ENCODE results near the gene APPBP2. TPM values are rescaled to one million over a fixed set of nuclear protein-coding genes. Genes with fewer than 3 reads are reported as not detected.

The APPBP2 gene
- total and polyA plus RNA-seq, 12 donors: 5.5 to 63.4 (median 36.1) TPM

- intact Hi-C loops (cut with DNase I): no loop called here
- no peak overlapping the region for H3K4me3 ChIP-seq
- no peak overlapping the region for H3K27ac ChIP-seq
- no peaks in the 10 kb centered on the region for H3K4me1 ChIP-seq (replicated peaks in 1 of 2)
- TF ChIP-seq POLR2A (IDR thresholded peaks at IDR 0.05) (no peak), CTCF (IDR thresholded peaks at IDR 0.05) (no peak)
- 83 to 98% (median 92%) methylated on average over 4 of the region's 4 CpGs for WGBS, 4 donors
- H3K9me3 ChIP-seq (replicated peaks in 1 of 3): no peaks in the 10 kb centered on the region
- no peaks in the 10 kb centered on the region for H3K36me3 ChIP-seq (replicated peaks in 1 of 2)
- no peak for DNase-seq
- H3K27me3 ChIP-seq: no peaks in the 10 kb centered on the region
Measured at GRCh38 chr17:60542071-60542470, 16.0 kb upstream of the APPBP2 start.

- H3K9me3 ChIP-seq (replicated peaks in 1 of 3): no peaks in the 10 kb centered on the region
Measured at GRCh38 chr17:60540460-60540859, 14.4 kb upstream of the APPBP2 start.

GRCh38 chr17:60539807-60540206, 13.8 kb upstream of the APPBP2 start:
- H3K27me3 ChIP-seq: no peaks in the 10 kb centered on the region
- TF ChIP-seq CTCF (IDR thresholded peaks at IDR 0.05): no peak
- TF ChIP-seq POLR2A (IDR thresholded peaks at IDR 0.05): no peak
- H3K27ac ChIP-seq: no peak overlapping the region
- WGBS, 4 donors: 80 to 95% (median 86%) methylated on average over 2 of the region's 2 CpGs
- no peak for DNase-seq
- H3K9me3 ChIP-seq (replicated peaks in 1 of 3): no peaks in the 10 kb centered on the region
- H3K4me1 ChIP-seq (replicated peaks in 1 of 2): no peaks in the 10 kb centered on the region
- H3K4me3 ChIP-seq: no peak overlapping the region
- intact Hi-C loops (cut with DNase I): no loop called here
- H3K36me3 ChIP-seq (replicated peaks in 1 of 2): no peaks in the 10 kb centered on the region

More at GRCh38 chr17:60540460-60540859, 14.4 kb upstream of the APPBP2 start:
- Histone ChIP-seq H3K27me3 (no peaks in the 10 kb centered on the region), H3K4me3 (no peak overlapping the region), H3K4me1 (replicated peaks in 1 of 2) (no peaks in the 10 kb centered on the region), H3K27ac (no peak overlapping the region), H3K36me3 (replicated peaks in 1 of 2) (no peaks in the 10 kb centered on the region)
- WGBS, 4 donors: 91 to 100% (median 98%) methylated on average over 1 of the region's 1 CpG
- intact Hi-C loops (cut with DNase I): no loop called here
- DNase-seq: no peak
- TF ChIP-seq POLR2A (IDR thresholded peaks at IDR 0.05): no peak
- no peak for TF ChIP-seq CTCF (IDR thresholded peaks at IDR 0.05)

GRCh38 chr17:60538726-60539125, 12.7 kb upstream of the APPBP2 start:
- no peak for TF ChIP-seq CTCF (IDR thresholded peaks at IDR 0.05)
- TF ChIP-seq POLR2A (IDR thresholded peaks at IDR 0.05): no peak
- Histone ChIP-seq H3K27me3 (no peaks in the 10 kb centered on the region), H3K27ac (no peak overlapping the region), H3K9me3 (replicated peaks in 1 of 3) (no peaks in the 10 kb centered on the region), H3K36me3 (replicated peaks in 1 of 2) (no peaks in the 10 kb centered on the region), H3K4me1 (replicated peaks in 1 of 2) (no peaks in the 10 kb centered on the region), H3K4me3 (no peak overlapping the region)
- WGBS, 4 donors: 86 to 91% (median 89%) methylated on average over 8 to 9 of the region's 9 CpGs
- intact Hi-C loops (cut with DNase I): no loop called here
- no peak for DNase-seq
